H9 (cell line): ENCODE results near the gene FARP2. TPM values are rescaled to one million over a fixed set of nuclear protein-coding genes. Genes with fewer than 3 reads are reported as not detected.

Experiments used
- DNase-seq: peaks from one replicate; pipeline ENCODE4 v3.0.0-alpha.2; 2017
- H2AFZ ChIP-seq: one replicate; pipeline ENCODE4 v1.6.1; 2013; ENCODE audit warnings: mild to moderate bottlenecking, low read length, control low read depth, moderate library complexity
- H2AK5ac ChIP-seq: 2 replicates; pipeline ENCODE4 v1.6.1; 2013; ENCODE audit warnings: low read length, control low read depth, mixed read lengths; ENCODE audit not compliant: insufficient read length
- H2BK120ac ChIP-seq: one replicate; pipeline ENCODE4 v1.6.1; 2013; ENCODE audit warnings: low read depth, mild to moderate bottlenecking, low read length, control low read depth, inconsistent platforms; ENCODE audit not compliant: poor library complexity, severe bottlenecking
- H2BK12ac ChIP-seq: 2 replicates; pipeline ENCODE4 v1.6.1; 2013; ENCODE audit warnings: low read length, control low read depth, mixed read lengths, low read depth; ENCODE audit not compliant: insufficient read length
- H2BK15ac ChIP-seq: 2 replicates; pipeline ENCODE4 v1.6.1; 2013; ENCODE audit warnings: low read depth, low read length, control low read depth
- H2BK20ac ChIP-seq: one replicate; pipeline ENCODE4 v1.6.1; 2013; ENCODE audit warnings: low read depth, mild to moderate bottlenecking, low read length, control low read depth, inconsistent platforms; ENCODE audit not compliant: poor library complexity, severe bottlenecking
- H2BK5ac ChIP-seq: 2 replicates; pipeline ENCODE4 v1.6.1; 2013; ENCODE audit warnings: low read length, control low read depth, mixed read lengths; ENCODE audit not compliant: insufficient read length
- H3K14ac ChIP-seq: 2 replicates; pipeline ENCODE4 v1.6.1; 2013; ENCODE audit warnings: low read length, control low read depth; ENCODE audit not compliant: insufficient read depth
- H3K18ac ChIP-seq: 2 replicates; pipeline ENCODE4 v1.6.1; 2013; ENCODE audit warnings: low read depth, mild to moderate bottlenecking, mixed read lengths, low read length, control low read depth; ENCODE audit not compliant: insufficient read length
- H3K23ac ChIP-seq: 2 replicates; pipeline ENCODE4 v1.6.1; 2013; ENCODE audit warnings: low read length, control low read depth, mixed read lengths, low read depth; ENCODE audit not compliant: insufficient read length
- H3K23me2 ChIP-seq: 2 replicates; pipeline ENCODE4 v1.6.1; 2013; ENCODE audit warnings: low read depth, mild to moderate bottlenecking, mixed read lengths, low read length, control low read depth; ENCODE audit not compliant: insufficient read length, poor library complexity, severe bottlenecking
- H3K27ac ChIP-seq: 2 replicates; pipeline ENCODE4 v1.5.1; 2013; ENCODE audit warnings: low read length, control low read depth, mixed read lengths, low read depth; ENCODE audit not compliant: insufficient read length
- H3K27me3 ChIP-seq: 2 replicates; pipeline ENCODE4 v1.6.1; 2013; ENCODE audit warnings: low read length, control low read depth, inconsistent platforms; ENCODE audit not compliant: insufficient read depth
- H3K4ac ChIP-seq: 2 replicates; pipeline ENCODE4 v1.6.1; 2013; ENCODE audit warnings: low read depth, mild to moderate bottlenecking, control low read depth, inconsistent platforms, low read length, moderate library complexity
- H3K4me1 ChIP-seq: 2 replicates; pipeline ENCODE4 v1.6.1; 2013; ENCODE audit warnings: low read length, control low read depth, inconsistent platforms; ENCODE audit not compliant: insufficient read depth
- H3K4me2 ChIP-seq: 2 replicates; pipeline ENCODE4 v1.6.1; 2013; ENCODE audit warnings: low read length, control low read depth, mixed read lengths; ENCODE audit not compliant: insufficient read length, insufficient read depth
- H3K56ac ChIP-seq: 2 replicates; pipeline ENCODE4 v1.6.1; 2013; ENCODE audit warnings: low read depth, mild to moderate bottlenecking, mixed read lengths, low read length, control low read depth; ENCODE audit not compliant: insufficient read length
- H3K79me1 ChIP-seq: 2 replicates; pipeline ENCODE4 v1.6.1; 2013; ENCODE audit warnings: low read depth, mild to moderate bottlenecking, moderate library complexity, low read length, control low read depth, inconsistent platforms; ENCODE audit not compliant: insufficient read depth, poor library complexity, severe bottlenecking
- H3K79me2 ChIP-seq: 2 replicates; pipeline ENCODE4 v1.6.1; 2013; ENCODE audit warnings: low read length, control low read depth, inconsistent platforms; ENCODE audit not compliant: insufficient read depth
- H3K9ac ChIP-seq: 2 replicates; pipeline ENCODE4 v1.6.1; 2013; ENCODE audit warnings: low read length, control low read depth, mixed read lengths; ENCODE audit not compliant: insufficient read length; ENCODE audit errors: extremely low read depth
- H3K9me3 ChIP-seq: one replicate; pipeline ENCODE4 v1.6.1; 2013; ENCODE audit warnings: low read depth, low read length, inconsistent platforms; ENCODE audit not compliant: control insufficient read depth
- H3T11ph ChIP-seq: one replicate; pipeline ENCODE4 v1.6.1; 2013; ENCODE audit warnings: mild to moderate bottlenecking, low read length, control low read depth, inconsistent platforms
- H4K20me1 ChIP-seq: one replicate; pipeline ENCODE4 v1.6.1; 2013; ENCODE audit not compliant: control insufficient read depth, insufficient read length, insufficient read depth
- H4K5ac ChIP-seq: 2 replicates; pipeline ENCODE4 v1.6.1; 2013; ENCODE audit warnings: low read depth, mild to moderate bottlenecking, mixed read lengths, low read length, control low read depth; ENCODE audit not compliant: insufficient read length
- H4K8ac ChIP-seq: replicated peaks from 2 replicates; pipeline ENCODE4 v1.6.1; 2013; ENCODE audit warnings: low read length, control low read depth, mixed read lengths, low read depth; ENCODE audit not compliant: insufficient read length
- H4K91ac ChIP-seq: 2 replicates; pipeline ENCODE4 v1.6.1; 2013; ENCODE audit warnings: low read depth, mild to moderate bottlenecking, moderate library complexity, mixed read lengths, low read length, control low read depth; ENCODE audit not compliant: insufficient read length
- H3K27ac Mint-ChIP-seq, 3 experiments: 2 replicates in 2 of 3; 3 replicates in 1 of 3; pipeline ENCODE4 v1.8.0; 2020 to 2021; ENCODE audit warnings: mixed read lengths in 3 of 3, mild to moderate bottlenecking in 1 of 3, moderate library complexity in 1 of 3
- H3K27me3 Mint-ChIP-seq: 2 replicates; pipeline ENCODE4 v1.8.0; 2021; ENCODE audit warnings: low read depth, mild to moderate bottlenecking, moderate library complexity, mixed read lengths
- H3K36me3 Mint-ChIP-seq, 3 experiments: 2 replicates in 2 of 3; 3 replicates in 1 of 3; pipeline ENCODE4 v1.8.0; 2020 to 2021; ENCODE audit warnings: low read depth in 3 of 3, mixed read lengths in 3 of 3; ENCODE audit not compliant: insufficient read depth in 1 of 3
- H3K4me1 Mint-ChIP-seq, 2 experiments: 2 replicates each; pipeline ENCODE4 v1.8.0; 2020; ENCODE audit warnings: mixed read lengths in 2 of 2
- H3K4me3 Mint-ChIP-seq, 2 experiments: 2 replicates in 1 of 2; 3 replicates in 1 of 2; pipeline ENCODE4 v1.8.0; 2020 to 2021; ENCODE audit warnings: mild to moderate bottlenecking in 2 of 2, mixed read lengths in 2 of 2, moderate library complexity in 1 of 2
- H3K9me3 Mint-ChIP-seq, 2 experiments: 2 replicates in 1 of 2; 3 replicates in 1 of 2; pipeline ENCODE4 v1.8.0; 2020; ENCODE audit warnings: mild to moderate bottlenecking in 2 of 2, mixed read lengths in 2 of 2, moderate library complexity in 1 of 2
- CTCF ChIP-seq: fragments of 200-600 bp; sonication (generic); conservative IDR thresholded peaks from 3 replicates; pipeline ENCODE4 v1.8.0; 2021; ENCODE audit warnings: antibody characterized with exemption, mild to moderate bottlenecking
- WGBS: extraction: QIAGEN DNeasy Blood & Tissue Kit; methylation state at CpG from one replicate; pipeline ENCODE4 v1.1.7; 2013; ENCODE audit warnings: missing lambda C conversion rate, low lambda C conversion rate, mixed read lengths; ENCODE audit not compliant: insufficient read length; ENCODE audit errors: extremely low coverage; 5-methylcytosine and 5-hydroxymethylcytosine counted together
- total RNA-seq: library from RNA; stranded (reverse); gene quantifications from 2 replicates; pipeline ENCODE4 v1.2.1, GENCODE V29; 2021

Gene FARP2
- total RNA-seq, 1 experiment from 2014 or later = 33.9 TPM

- Histone ChIP-seq H3K27me3 (no peaks in the 10 kb centered on the region), H2AFZ (no peak overlapping the region), H3K18ac (no peak overlapping the region), H2BK120ac (no peak overlapping the region), H3K79me2 (no peaks in the 10 kb centered on the region), H4K5ac (no peak overlapping the region), H3K14ac (0 out of 2 replicates have a peak overlapping the region, but pooled peaks have one; percentile 16), H2AK5ac (no peak overlapping the region), H3K4me2 (no peak overlapping the region), H3K9me3 (no peaks in the 10 kb centered on the region), H2BK12ac (no peak overlapping the region), H3K79me1 (no peaks in the 10 kb centered on the region), H3K4me1 (no peaks in the 10 kb centered on the region), H3T11ph (no peak overlapping the region), H4K20me1 (no peaks in the 10 kb centered on the region), H3K23me2 (no peaks in the 10 kb centered on the region), H2BK5ac (no peak overlapping the region), H3K9ac (no peak overlapping the region), H3K23ac (no peak overlapping the region), H4K91ac (no peak overlapping the region), H4K8ac (no peak overlapping the region), H3K27ac (no peak overlapping the region), H3K4ac (no peak overlapping the region), H2BK15ac (no peak overlapping the region), H2BK20ac (no peak overlapping the region), H3K56ac (no peak overlapping the region)
- no peak for DNase-seq
- Mint-ChIP-seq H3K4me3 (no peak overlapping the region), H3K36me3 (no peaks in the 10 kb centered on the region; a peak in 1 of 7 replicates), H3K27me3 (peaks cover 7% of the 10 kb centered on the region), H3K4me1 (peaks cover 3% of the 10 kb centered on the region in 2 experiments; a peak in 1 of 4 replicates), H3K27ac (no peak overlapping the region; a peak in 1 of 7 replicates), H3K9me3 (peaks cover 0 to 3% of the 10 kb centered on the region in 2 experiments; a peak in 1 of 5 replicates)
- no CpG with 5 or more reads among the region's 10 CpGs for WGBS
- TF ChIP-seq CTCF = no peak
Measured at GRCh38 chr2:241466230-241466629, 110.1 kb downstream of the FARP2 start.
